Activated T-helper 2 cell treated with anti-CD3 and anti-CD28 coated beads, Interferon-gamma antibody, Interleukin-2, Interleukin-4, amounts not matched to agents 10 μg/mL and 5 μg/mL and 100 μg/mL, durations not matched to agents 14 hours and 24 hours and 36 hours (primary cell): ENCODE measurements around the gene KRT6C. TPM values are rescaled to one million over a fixed set of nuclear protein-coding genes. Genes with fewer than 3 reads are reported as not detected.

Experiments
- DNase-seq: peaks from one replicate; pipeline ENCODE4 v3.0.0; 2021; ENCODE audit warnings: low spot score
- H3K27ac Mint-ChIP-seq: one replicate; pipeline ENCODE4 v1.8.0; 2021; ENCODE audit warnings: mixed read lengths
- H3K27me3 Mint-ChIP-seq: one replicate; pipeline ENCODE4 v1.8.0; 2021; ENCODE audit warnings: low read depth, mixed read lengths
- H3K36me3 Mint-ChIP-seq: one replicate; pipeline ENCODE4 v1.8.0; 2021; ENCODE audit warnings: low read depth, mixed read lengths
- H3K4me1 Mint-ChIP-seq: one replicate; pipeline ENCODE4 v1.8.0; 2021; ENCODE audit warnings: low read depth, mixed read lengths
- H3K4me3 Mint-ChIP-seq: one replicate; pipeline ENCODE4 v1.8.0; 2021; ENCODE audit warnings: low read depth, mild to moderate bottlenecking, moderate library complexity, mixed read lengths
- H3K9me3 Mint-ChIP-seq: one replicate; pipeline ENCODE4 v1.8.0; 2021; ENCODE audit warnings: mixed read lengths
- intact Hi-C: fragments of 100-400 bp; cut with micrococcal nuclease; formaldehyde crosslinking; loops from one replicate; pipeline ENCODE4 v1.15.1; 2023
- total RNA-seq: library from RNA; stranded (reverse); gene quantifications from 2 replicates; pipeline ENCODE4 v1.2.3, GENCODE V29; 2022

KRT6C gene
- total RNA-seq, 1 donor from 2014 or later, result not detected

DNA sequence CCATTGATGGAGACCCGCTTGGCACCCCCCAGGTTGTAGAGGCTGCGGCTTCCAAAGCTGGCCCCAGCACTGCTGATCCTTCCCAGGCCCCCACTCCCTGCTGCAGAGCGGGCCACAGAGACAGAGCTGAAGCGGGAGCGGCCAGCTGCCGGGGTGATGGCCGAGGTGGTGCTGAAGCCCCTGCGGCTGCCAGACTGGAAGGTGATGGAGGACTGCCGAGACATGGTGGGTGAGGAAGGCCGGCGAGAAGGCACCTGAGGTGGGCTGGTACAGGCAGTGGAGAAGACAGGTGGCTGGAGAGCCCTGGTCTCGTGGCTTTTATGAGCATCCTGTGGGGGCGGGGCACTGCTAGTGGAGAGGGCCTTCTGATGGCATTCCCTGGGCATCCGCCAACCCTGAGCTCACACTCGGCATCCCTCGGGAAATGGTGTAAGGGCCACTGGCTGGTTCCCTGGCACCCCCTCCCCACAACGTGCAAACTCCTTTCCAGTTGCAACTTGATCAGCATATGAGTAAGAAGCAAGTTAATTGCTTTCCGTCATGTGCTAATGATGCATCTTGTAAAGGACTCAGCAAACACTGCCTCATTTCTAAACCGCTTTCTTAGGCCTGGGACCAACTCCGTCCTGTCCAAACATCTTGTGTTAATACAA, 39.4 kb downstream of the KRT6C start, which contains the start of gene KRT75:
Gene KRT75, minus strand, starts transcription at position 291 of the 653 bp plus-strand sequence. Its CDS starts 67 bp downstream, at position 224.
- Mint-ChIP-seq H3K4me3 (no peak within 1 kb of the TSS), H3K4me1 (no peaks in the 10 kb centered on the region), H3K27ac (no peak within 1 kb of the TSS), H3K9me3 (no peaks in the 10 kb centered on the region), H3K36me3 (no peaks in the 10 kb centered on the region), H3K27me3 (peaks cover 2% of the 10 kb centered on the region)
- no peak for DNase-seq
- intact Hi-C loops, result no loop called here

DNA sequence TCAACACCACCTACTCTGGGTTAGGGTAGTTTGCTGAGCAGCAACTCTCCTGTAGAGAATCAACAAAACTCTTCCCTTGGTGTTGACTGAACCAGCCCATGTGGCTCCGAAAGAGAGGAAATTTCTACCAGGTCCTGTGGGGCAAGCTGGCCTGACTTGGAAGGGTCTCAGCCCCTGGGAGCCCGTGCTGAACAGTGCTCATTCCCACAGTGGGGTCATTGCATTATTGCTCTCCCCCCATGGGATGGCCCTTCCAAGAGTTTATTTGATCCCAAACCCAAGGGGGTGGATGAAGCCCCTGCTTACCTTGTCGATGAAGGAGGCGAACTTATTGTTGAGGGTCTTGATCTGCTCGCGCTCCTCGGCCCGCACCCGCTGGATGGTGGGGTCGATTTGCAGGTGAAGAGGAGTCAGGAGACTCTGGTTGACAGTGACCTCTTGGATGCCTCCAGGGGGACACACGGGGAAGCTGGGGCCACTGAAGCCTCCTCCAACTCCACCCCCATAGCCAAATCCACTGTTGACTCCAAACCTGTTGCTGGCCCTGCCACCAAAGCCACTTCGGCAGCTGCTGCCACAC, 40.0 kb downstream of the KRT6C start:
- peaks cover 2% of the 10 kb centered on the region for H3K27me3 Mint-ChIP-seq
- H3K27ac Mint-ChIP-seq, result no peak overlapping the region
- intact Hi-C loops, result no loop called here
- H3K9me3 Mint-ChIP-seq, result no peaks in the 10 kb centered on the region
- no peak overlapping the region for H3K4me3 Mint-ChIP-seq
- H3K36me3 Mint-ChIP-seq, result no peaks in the 10 kb centered on the region
- no peak for DNase-seq
- H3K4me1 Mint-ChIP-seq, result no peaks in the 10 kb centered on the region

DNA sequence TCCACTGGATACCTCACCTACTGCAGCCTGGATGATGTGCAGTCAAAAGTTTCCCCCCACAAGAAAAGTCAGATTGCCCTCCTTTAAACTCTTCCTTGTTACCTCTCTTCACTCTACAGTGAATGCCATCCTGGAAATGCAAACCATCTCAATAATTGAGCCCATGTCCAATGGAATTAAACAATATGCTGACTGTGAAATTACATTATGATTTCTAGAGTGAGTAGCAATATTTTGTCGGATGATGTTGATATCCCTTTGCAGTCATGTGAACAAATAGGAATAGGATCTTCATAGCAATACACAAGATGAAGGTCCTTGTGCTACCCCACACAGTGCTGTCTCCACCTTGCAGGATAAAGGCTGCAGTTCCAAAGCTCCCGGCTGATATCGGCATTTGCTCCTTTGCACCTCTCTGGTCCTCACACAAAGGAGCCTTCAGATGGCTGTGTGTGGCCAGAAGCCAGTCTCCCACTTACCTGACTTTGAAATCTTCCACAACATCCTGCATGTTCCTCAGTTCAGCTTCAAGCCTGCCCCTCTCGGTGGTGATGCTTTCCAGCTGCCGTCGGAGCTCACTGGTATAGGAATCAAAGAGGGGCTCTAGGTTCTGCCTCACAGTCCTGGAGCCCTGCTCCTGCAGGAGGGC, 40.9 kb downstream of the KRT6C start:
- no peak overlapping the region for H3K4me3 Mint-ChIP-seq

DNA sequence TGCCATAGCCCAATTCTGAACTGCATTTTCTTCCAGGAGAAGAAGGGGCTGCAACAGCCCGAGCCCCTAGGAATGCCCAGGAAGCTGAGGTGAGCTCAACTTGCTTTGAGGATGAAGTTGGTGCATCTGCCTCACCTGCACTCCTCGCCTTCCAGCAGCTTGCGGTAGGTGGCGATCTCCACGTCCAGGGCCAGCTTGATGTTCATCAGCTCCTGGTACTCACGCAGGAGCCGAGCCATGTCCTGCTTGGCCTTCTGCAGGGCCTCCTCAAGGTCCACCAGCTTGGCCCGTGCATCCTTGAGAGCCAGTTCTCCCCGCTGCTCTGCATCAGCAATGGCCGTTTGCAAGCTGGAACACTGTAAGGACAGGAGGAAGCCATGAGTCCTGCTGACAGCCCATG, 45.5 kb downstream of the KRT6C start:
- Mint-ChIP-seq H3K4me3 (no peak overlapping the region), H3K9me3 (no peaks in the 10 kb centered on the region), H3K36me3 (no peaks in the 10 kb centered on the region), H3K4me1 (no peaks in the 10 kb centered on the region), H3K27me3 (peaks cover 5% of the 10 kb centered on the region), H3K27ac (no peak overlapping the region)
- DNase-seq, result no peak
- intact Hi-C loops, result no loop called here

More for the DNA sequence above, 40.9 kb downstream of the KRT6C start:
- no peak overlapping the region for H3K27ac Mint-ChIP-seq
- H3K4me1 Mint-ChIP-seq, result no peaks in the 10 kb centered on the region
- H3K27me3 Mint-ChIP-seq, result peaks cover 2% of the 10 kb centered on the region
- no peaks in the 10 kb centered on the region for H3K9me3 Mint-ChIP-seq
- H3K36me3 Mint-ChIP-seq, result no peaks in the 10 kb centered on the region
- intact Hi-C loops, result no loop called here
- no peak for DNase-seq

DNA sequence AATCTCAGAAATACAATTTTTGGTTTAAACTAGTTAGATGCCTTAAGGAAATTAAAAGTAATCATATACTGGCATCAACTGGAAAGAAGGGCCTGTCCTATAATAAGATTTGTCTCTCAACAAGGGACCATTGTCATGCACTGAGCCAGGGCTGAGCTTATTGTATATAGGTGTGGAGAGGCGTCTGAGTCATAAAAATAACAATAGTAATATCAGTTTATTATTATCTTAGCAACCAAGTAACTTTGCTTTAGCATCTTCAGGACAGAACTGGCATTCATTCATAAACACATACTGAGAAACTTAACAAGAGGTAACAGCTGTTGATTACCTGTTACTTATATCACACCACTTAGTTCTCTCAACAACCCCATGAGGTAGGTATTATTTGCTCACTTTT, 46.5 kb downstream of the KRT6C start:
- Mint-ChIP-seq H3K36me3 (no peaks in the 10 kb centered on the region), H3K27me3 (peaks cover 8% of the 10 kb centered on the region), H3K4me3 (no peak overlapping the region), H3K27ac (no peak overlapping the region), H3K4me1 (no peaks in the 10 kb centered on the region), H3K9me3 (no peaks in the 10 kb centered on the region)
- DNase-seq, result no peak
- intact Hi-C loops, result no loop called here

DNA sequence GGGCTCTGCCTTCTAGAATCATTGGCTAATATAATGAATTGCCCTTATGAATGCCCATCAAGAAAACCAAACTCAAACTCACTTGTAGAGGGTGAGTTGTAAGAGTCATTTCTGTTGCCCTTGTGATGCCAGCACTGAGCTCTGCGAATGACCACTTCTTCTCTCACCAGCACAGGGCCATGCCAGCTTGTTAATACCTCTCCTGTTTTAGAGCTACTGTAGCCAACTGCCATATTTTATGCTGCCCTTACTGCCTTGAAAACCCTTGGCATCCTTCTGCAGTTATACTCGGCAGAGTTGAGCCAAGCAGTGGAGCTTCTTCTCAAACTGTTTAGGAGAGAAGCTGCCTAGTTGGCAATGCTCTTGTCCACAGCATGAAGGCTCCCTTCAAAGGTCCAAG, 47.6 kb downstream of the KRT6C start:
- Mint-ChIP-seq H3K9me3 (no peaks in the 10 kb centered on the region), H3K4me3 (no peak overlapping the region), H3K27ac (no peak overlapping the region), H3K36me3 (no peaks in the 10 kb centered on the region), H3K27me3 (peaks cover 8% of the 10 kb centered on the region), H3K4me1 (no peaks in the 10 kb centered on the region)
- intact Hi-C loops, result no loop called here
- DNase-seq, result no peak

DNA sequence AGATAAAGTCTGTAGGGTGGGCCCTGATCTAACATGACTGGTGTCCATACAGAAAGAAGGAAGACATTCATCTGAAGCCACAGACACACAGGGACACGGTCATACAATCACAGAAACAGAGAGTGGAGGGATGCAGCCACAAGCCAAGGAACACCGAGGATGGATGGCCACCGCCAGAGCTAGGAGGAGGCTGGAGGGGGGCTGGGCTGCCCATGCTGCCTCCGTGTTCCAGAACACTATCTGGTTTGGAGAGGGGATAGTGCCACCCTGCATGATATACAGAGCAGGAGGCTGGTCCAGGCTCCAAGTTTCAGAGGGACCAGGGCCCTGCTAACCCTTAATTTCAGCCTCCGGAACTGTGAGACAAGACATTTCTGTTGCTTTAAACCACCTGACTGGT, 48.1 kb downstream of the KRT6C start:
- Mint-ChIP-seq H3K9me3 (no peaks in the 10 kb centered on the region), H3K36me3 (no peaks in the 10 kb centered on the region), H3K27ac (no peak overlapping the region), H3K4me1 (no peaks in the 10 kb centered on the region), H3K4me3 (no peak overlapping the region), H3K27me3 (peaks cover 8% of the 10 kb centered on the region)
- no peak for DNase-seq
- intact Hi-C loops, result no loop called here

DNA sequence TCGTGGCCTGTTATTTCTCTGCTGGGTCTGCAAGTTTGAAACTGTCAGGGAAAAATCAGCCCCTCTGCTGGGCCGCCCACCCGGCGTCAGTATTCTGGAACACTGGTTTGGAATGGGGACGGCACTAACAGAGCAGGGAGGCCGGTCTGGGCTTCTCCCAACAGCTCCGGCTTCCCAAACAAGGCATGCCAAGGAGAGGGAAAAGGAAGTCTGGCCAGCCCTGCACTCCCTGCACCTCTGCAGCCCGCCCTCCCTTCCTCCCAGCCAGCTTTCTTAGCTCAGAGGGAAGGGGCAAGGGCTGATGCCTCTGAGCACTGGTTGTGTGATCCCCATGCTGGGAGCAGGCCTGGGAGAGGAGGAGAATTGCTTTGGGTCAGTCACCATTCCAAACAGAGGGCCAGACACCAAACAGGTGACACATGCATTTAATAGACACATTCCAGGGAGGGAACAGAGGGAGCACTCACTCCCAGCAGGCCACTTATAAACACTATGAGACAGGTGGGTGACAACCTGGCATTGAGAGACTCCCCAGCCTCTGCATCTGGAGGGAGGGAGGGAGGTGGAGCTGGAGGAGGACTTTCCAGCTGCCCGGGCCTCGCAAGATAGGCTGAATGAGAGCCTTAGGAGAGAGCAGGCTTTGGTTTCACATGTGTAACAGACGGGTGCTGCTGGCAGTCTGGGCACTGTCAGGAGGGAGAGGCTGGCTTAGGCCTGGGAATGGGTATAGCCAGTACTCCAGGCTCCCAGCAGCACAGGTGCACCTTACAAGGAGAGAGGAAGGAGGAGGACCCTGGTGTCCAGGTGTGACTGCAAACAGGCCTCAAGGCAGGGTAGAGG, 49.7 kb downstream of the KRT6C start:
- Mint-ChIP-seq H3K27ac (no peak overlapping the region), H3K4me1 (no peaks in the 10 kb centered on the region), H3K4me3 (no peak overlapping the region), H3K27me3 (peaks cover 8% of the 10 kb centered on the region), H3K36me3 (no peaks in the 10 kb centered on the region), H3K9me3 (no peaks in the 10 kb centered on the region)
- intact Hi-C loops, result no loop called here
- DNase-seq, result no peak

DNA sequence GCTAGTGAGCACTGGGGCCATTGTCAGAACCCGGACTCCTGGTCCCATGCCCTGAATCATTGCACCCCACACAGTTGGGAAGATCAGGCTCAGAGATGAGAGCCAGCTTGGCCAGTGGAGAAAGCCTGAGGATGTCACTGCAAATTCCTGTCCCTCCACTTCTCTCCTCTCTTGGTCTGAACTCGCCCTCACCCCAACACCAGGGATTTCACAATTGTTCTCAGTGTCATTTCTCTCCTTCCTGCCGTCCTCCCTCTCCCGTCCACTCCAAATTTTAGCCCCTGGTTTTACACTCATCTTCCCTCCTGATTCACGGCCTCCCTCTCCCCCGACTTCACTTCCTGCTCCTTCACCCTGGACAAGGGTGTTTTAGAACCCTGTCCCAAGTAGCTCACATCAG, 50.6 kb downstream of the KRT6C start:
- Mint-ChIP-seq H3K4me1 (no peaks in the 10 kb centered on the region), H3K4me3 (no peak overlapping the region), H3K27ac (no peak overlapping the region), H3K27me3 (peaks cover 8% of the 10 kb centered on the region), H3K36me3 (no peaks in the 10 kb centered on the region), H3K9me3 (no peaks in the 10 kb centered on the region)
- intact Hi-C loops, result no loop called here
- no peak for DNase-seq

DNA sequence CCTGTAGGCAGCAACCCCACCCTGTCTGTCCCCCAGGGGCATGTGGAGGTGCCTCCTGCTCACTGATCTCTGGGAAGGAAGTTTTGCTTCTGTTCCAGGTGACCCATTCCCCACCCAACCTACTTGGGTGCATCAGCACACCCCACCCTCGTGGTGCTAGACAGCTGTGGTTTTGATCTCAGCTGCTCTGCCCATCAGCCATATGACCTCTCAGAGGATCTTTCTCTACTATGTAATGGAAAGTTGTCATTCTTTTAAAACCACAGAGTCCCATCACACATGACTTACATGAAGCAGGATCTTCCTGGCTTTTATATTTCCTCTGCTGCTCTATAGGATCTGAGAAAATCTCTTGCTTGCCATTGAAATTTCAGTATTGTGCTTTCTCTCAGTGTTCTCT, 53.9 kb downstream of the KRT6C start:
- H3K27me3 Mint-ChIP-seq, result peaks cover 4% of the 10 kb centered on the region
- H3K4me1 Mint-ChIP-seq, result no peaks in the 10 kb centered on the region
- H3K9me3 Mint-ChIP-seq, result no peaks in the 10 kb centered on the region
- DNase-seq, result no peak
- no peaks in the 10 kb centered on the region for H3K36me3 Mint-ChIP-seq
- H3K27ac Mint-ChIP-seq, result no peak overlapping the region
- intact Hi-C loops, result no loop called here
- H3K4me3 Mint-ChIP-seq, result no peak overlapping the region

DNA sequence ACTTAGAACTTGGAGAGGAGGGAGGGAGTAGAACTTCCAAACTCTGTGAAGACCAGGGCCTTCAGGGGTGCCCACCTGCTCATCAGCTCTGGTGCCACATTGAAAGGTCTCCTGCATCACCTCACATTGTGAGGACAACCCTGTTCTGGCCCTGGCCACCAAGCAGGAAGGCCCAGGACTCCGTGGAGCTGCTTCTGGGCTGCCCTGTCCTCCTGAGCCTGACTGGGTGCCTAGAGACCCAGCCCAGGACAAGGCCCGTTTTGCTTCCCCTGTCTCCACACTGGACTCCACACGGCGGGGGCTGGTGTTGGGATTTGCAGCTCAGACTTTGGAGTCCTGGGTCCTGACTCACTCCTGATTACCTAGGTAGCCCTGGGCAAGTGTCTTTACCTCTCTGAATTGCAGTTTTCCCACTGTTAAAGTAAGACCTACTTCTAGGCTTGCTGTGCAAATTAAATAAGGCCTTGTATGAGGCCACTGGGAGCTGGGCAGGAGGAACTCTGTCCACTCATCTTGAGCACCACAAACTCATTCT, 55.0 kb downstream of the KRT6C start:
- Mint-ChIP-seq H3K4me3 (no peak overlapping the region), H3K36me3 (no peaks in the 10 kb centered on the region), H3K27me3 (peaks cover 4% of the 10 kb centered on the region), H3K9me3 (no peaks in the 10 kb centered on the region), H3K27ac (no peak overlapping the region), H3K4me1 (no peaks in the 10 kb centered on the region)
- intact Hi-C loops, result no loop called here
- no peak for DNase-seq
